ENCODE measurements around the gene IPCEF1. TPM values are rescaled to one million over a fixed set of nuclear protein-coding genes. Genes with fewer than 3 reads are reported as not detected.

Gene IPCEF1
- total RNA-seq, 2 donors from 2014 or later = 0.90 to 1.2 TPM

DNA sequence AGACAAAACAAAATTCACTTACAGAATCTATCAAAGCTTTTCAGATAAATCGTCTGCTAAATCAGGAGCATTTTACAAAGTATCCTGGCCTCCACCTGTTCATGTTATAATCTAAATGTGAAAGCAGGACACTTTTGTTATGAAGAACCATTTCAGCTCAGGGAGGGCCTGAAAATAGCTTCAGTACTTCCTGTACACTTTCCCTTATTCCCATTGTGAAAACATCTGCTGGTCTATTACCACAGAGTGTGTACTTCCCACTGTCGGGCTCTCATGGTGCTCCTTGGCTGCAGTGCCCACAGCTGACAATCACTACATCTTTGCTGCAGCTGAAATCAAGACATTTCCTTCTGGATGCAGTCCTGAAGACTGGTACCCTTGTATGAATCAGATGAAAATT, 189.5 kb downstream of the IPCEF1 start:
- DNase-seq = no peak
- Histone ChIP-seq H3K9ac (ENCODE audit: low read depth in 2 of 2, low read length in 2 of 2) (no peak overlapping the region), H3K4me1 (no peaks in the 10 kb centered on the region), H3K36me3 (no peaks in the 10 kb centered on the region), H3K27ac (no peak overlapping the region), H3K9me3 (no peaks in the 10 kb centered on the region), H3K27me3 (no peaks in the 10 kb centered on the region), H3K4me3 (no peak overlapping the region)
- TF ChIP-seq CTCF (IDR thresholded peaks at IDR 0.05) = no peak
- intact Hi-C loops (cut with DNase I) = no loop called here

DNA sequence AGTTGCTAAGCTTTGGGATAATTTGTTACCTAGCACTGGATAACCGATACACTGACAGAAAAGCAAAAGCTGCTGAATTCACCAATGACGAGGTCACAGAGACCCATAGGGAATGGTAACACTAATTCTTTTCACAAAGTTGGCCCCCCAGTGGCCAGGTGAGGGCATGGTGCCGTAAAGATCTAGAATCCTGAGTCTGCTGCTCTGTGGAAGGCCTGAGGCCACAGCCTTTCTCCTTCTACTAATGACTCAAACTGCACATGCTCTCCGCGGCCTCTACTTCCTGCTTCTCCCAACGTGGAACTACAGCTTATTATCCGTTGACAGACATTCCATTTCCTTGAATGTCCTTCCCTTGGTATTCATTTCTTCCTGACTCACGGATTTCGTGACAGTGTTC, 190.5 kb downstream of the IPCEF1 start:
- Histone ChIP-seq H3K27me3 (no peaks in the 10 kb centered on the region), H3K4me1 (no peaks in the 10 kb centered on the region), H3K9me3 (no peaks in the 10 kb centered on the region), H3K27ac (no peak overlapping the region), H3K4me3 (no peak overlapping the region), H3K36me3 (no peaks in the 10 kb centered on the region), H3K9ac (ENCODE audit: low read depth in 2 of 2, low read length in 2 of 2) (no peak overlapping the region)
- no peak for DNase-seq
- intact Hi-C loops (cut with DNase I) = no loop called here
- TF ChIP-seq CTCF (IDR thresholded peaks at IDR 0.05) = no peak

GRCh38 chr6:154165478-154165877, 191.1 kb downstream of the IPCEF1 start:
- H3K4me3 ChIP-seq = no peak overlapping the region
- H3K9me3 ChIP-seq = no peaks in the 10 kb centered on the region
- intact Hi-C loops (cut with DNase I) = no loop called here
- H3K27me3 ChIP-seq = no peaks in the 10 kb centered on the region
- TF ChIP-seq CTCF (IDR thresholded peaks at IDR 0.05) = no peak
- H3K4me1 ChIP-seq = no peaks in the 10 kb centered on the region
- H3K27ac ChIP-seq = peak overlapping the region; percentile 1
- no peaks in the 10 kb centered on the region for H3K36me3 ChIP-seq
- no peak for DNase-seq
- no peak overlapping the region for H3K9ac ChIP-seq (ENCODE audit: low read depth in 2 of 2, low read length in 2 of 2)

- H3K9me3 ChIP-seq = no peaks in the 10 kb centered on the region
- no peaks in the 10 kb centered on the region for H3K4me1 ChIP-seq
- no peak overlapping the region for H3K27ac ChIP-seq
- no peak overlapping the region for H3K9ac ChIP-seq (ENCODE audit: low read depth in 2 of 2, low read length in 2 of 2)
- H3K27me3 ChIP-seq = no peaks in the 10 kb centered on the region
- no peaks in the 10 kb centered on the region for H3K36me3 ChIP-seq
- no peak for TF ChIP-seq CTCF (IDR thresholded peaks at IDR 0.05)
- DNase-seq = peak; percentile 28
- H3K4me3 ChIP-seq = no peak overlapping the region
- intact Hi-C loops (cut with DNase I) = no loop called here
These were observed 192.2 kb downstream of the IPCEF1 start for GRCh38 chr6:154164397-154164796.

GRCh38 chr6:154161689-154162088, 194.9 kb downstream of the IPCEF1 start:
- TF ChIP-seq CTCF (IDR thresholded peaks at IDR 0.05) = no peak
- no peak for DNase-seq

GRCh38 chr6:154159126-154159525, 197.5 kb downstream of the IPCEF1 start:
- intact Hi-C loops (cut with DNase I) = loop anchor here (10.0 kb wide), 1 partner anchor 206 kb away; no protein-coding TSS in a partner anchor
- H3K9me3 ChIP-seq = no peaks in the 10 kb centered on the region

More at GRCh38 chr6:154161689-154162088, 194.9 kb downstream of the IPCEF1 start:
- no peaks in the 10 kb centered on the region for H3K36me3 ChIP-seq
- intact Hi-C loops (cut with DNase I) = no loop called here
- no peak overlapping the region for H3K27ac ChIP-seq
- no peaks in the 10 kb centered on the region for H3K9me3 ChIP-seq
- peaks cover 4% of the 10 kb centered on the region for H3K4me1 ChIP-seq
- no peak overlapping the region for H3K9ac ChIP-seq (ENCODE audit: low read depth in 2 of 2, low read length in 2 of 2)
- H3K27me3 ChIP-seq = no peaks in the 10 kb centered on the region
- no peak overlapping the region for H3K4me3 ChIP-seq

More at GRCh38 chr6:154159126-154159525, 197.5 kb downstream of the IPCEF1 start:
- Histone ChIP-seq H3K27me3 (no peaks in the 10 kb centered on the region), H3K4me3 (no peak overlapping the region), H3K27ac (no peak overlapping the region), H3K4me1 (peaks cover 4% of the 10 kb centered on the region), H3K36me3 (no peaks in the 10 kb centered on the region), H3K9ac (ENCODE audit: low read depth in 2 of 2, low read length in 2 of 2) (no peak overlapping the region)
- no peak for DNase-seq
- TF ChIP-seq CTCF (IDR thresholded peaks at IDR 0.05) = no peak

Data from colonic mucosa (tissue), 4 donors.